K562 (cell line): ENCODE results near the gene CPNE8. TPM values are rescaled to one million over a fixed set of nuclear protein-coding genes. Genes with fewer than 3 reads are reported as not detected.

Experiments
- ARID1B ChIP-seq: fragments of 450-650 bp; IDR thresholded peaks from 2 replicates; pipeline ENCODE4 v1.6.1; 2016; ENCODE audit warnings: antibody characterized with exemption, mild to moderate bottlenecking, inconsistent platforms
- CLOCK ChIP-seq: fragments of 250-450 bp; sonication (Bioruptor Pico); IDR thresholded peaks from 2 replicates; pipeline ENCODE4 v1.4.0; 2020; ENCODE audit warnings: mild to moderate bottlenecking, moderate library complexity, borderline replicate concordance
- GATAD2B ChIP-seq: fragments of 450-650 bp; IDR thresholded peaks from 2 replicates; pipeline ENCODE4 v1.6.1; 2017; ENCODE audit warnings: mild to moderate bottlenecking, borderline replicate concordance
- PRDM10 ChIP-seq: fragments of 450-650 bp; IDR thresholded peaks from 2 replicates; pipeline ENCODE4 v1.6.1; 2018; ENCODE audit not compliant: partially characterized antibody
- PTTG1 ChIP-seq: fragments of 450-650 bp; IDR thresholded peaks from 2 replicates; pipeline ENCODE4 v1.6.1; 2016; ENCODE audit warnings: low read depth, mild to moderate bottlenecking, missing genetic modification characterization, missing compliant biosample characterization
- RB1 ChIP-seq: fragments of 450-650 bp; IDR thresholded peaks from 2 replicates; pipeline ENCODE4 v1.6.1; 2017; ENCODE audit warnings: low read depth, mild to moderate bottlenecking
- RBM22 ChIP-seq: fragments of 200-400 bp; formaldehyde crosslinking; IDR thresholded peaks from 2 replicates; pipeline ENCODE4 v1.6.1; 2018; ENCODE audit warnings: low read length, low read depth; ENCODE audit not compliant: poor library complexity, severe bottlenecking
- SRF ChIP-seq, 2 experiments: fragments of 250-450, 450-650 bp in 1 of 2; sonication (Bioruptor Pico) in 1 of 2; sonication (generic) in 1 of 2; formaldehyde crosslinking; IDR thresholded peaks; 2 replicates each; pipeline versions ENCODE4 v1.5.0 to v1.5.1; 2020 to 2022; ENCODE audit warnings: mild to moderate bottlenecking in 1 of 2, missing genetic modification reagents in 1 of 2
- TBP ChIP-seq: optimal IDR thresholded peaks from 2 replicates; pipeline ENCODE3; 2011; ENCODE audit warnings: low read depth, low read length, improper control_type of control experiment
- polyA plus RNA-seq, 8 experiments: library from polyadenylated mRNA; depleted of rRNA in 4 of 8; stranded (reverse) in 5 of 8; unstranded in 3 of 8; fragments of >200 nt; fragmentation: Nextera tagmentation in 2 of 8; fragmentation: Illumina TruSeq in 1 of 8; extraction: Ambion mirVana in 2 of 8; extraction: Trizol in 1 of 8; gene quantifications; 2 replicates each; pipeline versions ENCODE4 v1.2.1 to v1.2.3, GENCODE V29; 2011 to 2014; ENCODE audit warnings: inconsistent platforms in 1 of 8, missing spikeins in 1 of 8
- total RNA-seq, 7 experiments: library from RNA; depleted of rRNA in 6 of 7; stranded (reverse); fragments of >200 nt in 6 of 7; fragmentation: Illumina TruSeq in 2 of 7; extraction: Trizol in 2 of 7; gene quantifications; 2 replicates each; pipeline versions ENCODE4 v1.2.1 to v1.2.3, GENCODE V29; 2011 to 2021; ENCODE audit warnings: low replicate concordance in 1 of 7

CPNE8 gene
- total and polyA plus RNA-seq, 9 of the 15 experiments (the other 6 are each of a cell fraction or from before 2014, with no cell fraction given): 2.4 to 7.0 (median 4.2) TPM

- TF ChIP-seq PRDM10: no peak
- no peak for TF ChIP-seq RBM22
- TF ChIP-seq GATAD2B: no peak
- TF ChIP-seq TBP: no peak
- TF ChIP-seq PTTG1 (tag): no peak
- TF ChIP-seq CLOCK (CRISPR knock-in tag): no peak
- no peak for TF ChIP-seq RB1
- no peak for TF ChIP-seq ARID1B
- TF ChIP-seq SRF (CRISPR knock-in tag; IDR thresholded peaks at IDR 0.05): no peak
Observed at GRCh38 chr12:38759621-38760020, 145.8 kb downstream of the CPNE8 start (continued).
